ENCODE results near the gene IQCH.

IQCH gene

DNA sequence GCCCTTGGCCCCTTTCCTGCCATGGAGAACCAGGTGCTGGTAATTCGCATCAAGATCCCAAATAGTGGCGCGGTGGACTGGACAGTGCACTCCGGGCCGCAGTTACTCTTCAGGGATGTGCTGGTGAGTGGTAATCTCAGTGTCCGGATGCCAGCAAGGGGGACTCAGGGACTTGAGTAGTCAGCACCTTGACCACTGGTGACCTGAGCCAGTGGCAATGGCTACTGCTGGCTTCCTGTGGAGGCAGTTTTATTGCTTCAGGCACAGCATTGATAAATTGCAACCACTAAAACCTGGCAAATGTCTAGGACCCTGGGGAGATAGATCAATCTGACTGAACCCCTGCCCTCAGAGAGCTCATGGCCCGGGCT is 288.7 kb downstream of the IQCH start:
- peak; percentile 30 for DNase-seq

DNA sequence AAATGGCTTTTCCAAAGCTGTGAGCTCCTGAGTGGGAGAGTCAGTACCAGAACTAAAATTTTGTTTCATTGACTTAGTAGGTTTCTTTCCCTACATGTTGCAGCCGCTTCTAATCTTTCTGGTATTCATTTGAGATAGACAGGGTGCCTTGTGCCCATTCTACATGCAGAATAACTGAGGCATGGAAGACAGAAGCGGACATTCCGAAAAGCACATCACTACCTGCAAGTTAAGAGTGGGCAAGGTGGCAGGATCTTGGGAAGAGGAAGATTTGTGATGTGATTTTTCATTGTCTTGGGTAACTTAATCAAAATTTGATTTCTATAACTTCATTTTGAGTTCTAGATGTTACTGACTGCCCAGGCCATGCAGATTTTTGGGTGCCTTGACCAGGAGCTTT is 289.9 kb downstream of the IQCH start:
- DNase-seq, result no peak

DNA sequence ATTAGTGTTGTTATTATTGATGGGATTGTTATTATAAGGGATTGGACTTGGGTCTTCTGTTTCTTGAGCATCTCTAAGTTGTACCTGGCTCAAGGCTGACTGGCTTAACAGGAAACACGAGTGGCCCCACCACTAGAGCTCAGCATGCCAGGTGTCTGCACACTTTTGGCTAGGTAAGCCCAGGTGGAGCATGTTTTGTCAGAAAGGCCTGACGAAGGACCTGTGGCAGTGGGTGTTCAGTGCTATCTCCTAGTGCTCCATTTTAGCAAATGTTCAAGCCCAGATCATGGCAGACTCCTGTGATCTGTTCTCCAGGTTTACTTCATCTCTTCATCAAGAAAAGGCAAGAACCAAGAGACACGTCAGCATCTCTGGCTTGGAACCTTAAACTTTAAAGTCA is 291.3 kb downstream of the IQCH start:
- DNase-seq, result no peak

DNA sequence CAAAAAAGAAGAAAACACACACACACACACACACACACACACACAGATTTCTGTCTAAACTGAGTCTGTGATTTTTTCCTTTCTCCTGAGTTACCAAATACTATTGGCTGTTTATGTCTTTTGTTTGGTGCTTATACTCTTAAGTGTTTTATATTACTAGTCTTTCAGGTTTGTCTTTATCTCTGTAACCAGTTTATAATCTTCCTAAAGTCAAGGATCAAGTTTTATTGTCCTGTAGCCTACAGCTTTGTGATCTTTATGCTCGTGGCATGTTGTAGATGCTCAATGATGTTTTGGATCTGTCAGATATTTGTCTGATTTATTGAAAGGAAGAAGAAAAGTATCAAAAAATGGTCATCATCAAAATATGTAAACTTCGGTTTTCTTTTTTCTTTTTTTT is 292.5 kb downstream of the IQCH start:
- DNase-seq, result no peak

DNA sequence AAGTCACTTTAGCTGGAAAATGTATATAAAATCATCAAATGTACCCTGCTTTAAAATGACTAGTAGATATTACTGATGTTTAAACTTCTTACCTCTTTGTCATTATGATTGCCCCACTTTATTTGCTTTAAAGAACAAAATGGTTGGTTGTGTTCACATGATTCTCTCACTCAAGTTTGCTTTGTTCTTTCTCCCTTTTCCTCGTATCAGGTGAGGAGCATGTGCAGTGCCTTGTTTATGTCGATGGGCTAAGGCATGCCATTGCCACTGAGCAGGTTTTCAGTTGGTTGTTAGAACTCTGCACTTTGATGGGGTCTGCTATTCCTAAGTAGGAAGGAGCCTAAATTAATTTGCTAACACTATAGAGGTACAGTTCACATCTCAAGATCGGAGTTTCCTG is 293.2 kb downstream of the IQCH start:
- DNase-seq, result peak; percentile 7

DNA sequence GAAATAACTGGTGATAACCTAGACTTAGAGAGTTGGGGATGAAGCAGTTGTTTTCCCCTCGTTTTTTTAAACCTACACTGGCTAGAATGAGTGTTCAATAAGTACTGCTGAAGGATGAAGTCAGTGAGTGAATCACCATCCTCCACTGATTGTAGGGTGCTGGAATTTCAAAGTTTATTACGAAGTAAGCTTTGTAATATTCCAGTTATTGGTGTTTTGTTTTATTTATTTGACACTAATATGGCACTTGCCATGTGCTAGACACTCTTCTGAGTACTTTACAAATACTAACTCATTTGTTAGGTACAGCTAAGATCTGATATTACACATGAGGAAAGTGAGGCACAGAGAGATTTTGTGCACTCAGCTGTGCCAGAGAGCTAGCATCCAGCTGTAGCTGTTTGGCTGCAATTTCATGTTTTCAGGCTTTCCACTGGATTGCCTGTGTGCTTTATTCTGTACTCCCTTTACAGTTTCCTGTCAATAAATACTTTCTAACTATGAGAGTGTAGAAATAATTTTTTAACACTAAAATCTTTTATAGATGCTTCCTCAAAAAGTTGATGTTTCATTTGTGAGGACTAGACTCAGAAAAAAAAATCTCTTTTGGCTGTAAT is 293.8 kb downstream of the IQCH start:
- peak; percentile 60 for DNase-seq

DNA sequence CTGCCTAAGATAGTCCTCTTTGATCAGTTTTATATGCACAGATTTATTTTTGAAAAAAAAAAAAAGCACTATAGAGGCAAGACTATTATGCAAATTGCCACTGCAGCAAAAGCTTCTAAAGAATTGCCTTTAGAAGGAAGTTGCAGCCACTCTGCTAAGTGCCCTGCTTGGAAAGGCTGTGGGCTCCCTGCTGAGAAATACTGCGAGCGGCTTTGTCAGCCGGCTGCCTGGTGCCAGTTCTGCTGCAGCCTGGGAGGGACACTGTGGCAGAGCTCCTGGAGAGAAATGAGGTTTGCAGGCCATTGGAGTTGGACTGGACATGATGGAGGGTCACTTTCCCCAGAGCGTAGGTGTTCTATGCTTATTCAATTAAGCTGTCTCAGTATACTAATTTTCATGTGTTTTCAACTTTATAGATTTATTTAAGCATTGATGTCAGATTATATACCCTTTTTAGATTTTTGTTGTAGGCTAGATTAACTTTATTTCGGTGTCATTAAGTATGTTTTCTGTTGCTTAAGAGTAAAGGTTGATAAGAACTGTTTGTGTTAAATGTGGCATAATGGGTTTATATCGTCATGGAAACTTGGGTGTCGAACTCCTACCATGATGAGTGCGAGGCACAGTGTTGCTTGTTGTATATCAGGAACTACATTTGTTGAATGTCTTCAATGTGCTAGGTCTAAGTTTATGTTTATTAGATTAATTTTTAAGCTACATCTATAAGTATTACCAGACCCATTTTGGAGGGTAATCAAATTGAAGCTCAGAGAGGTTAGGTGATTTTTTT is 294.5 kb downstream of the IQCH start:
- no peak for DNase-seq

DNA sequence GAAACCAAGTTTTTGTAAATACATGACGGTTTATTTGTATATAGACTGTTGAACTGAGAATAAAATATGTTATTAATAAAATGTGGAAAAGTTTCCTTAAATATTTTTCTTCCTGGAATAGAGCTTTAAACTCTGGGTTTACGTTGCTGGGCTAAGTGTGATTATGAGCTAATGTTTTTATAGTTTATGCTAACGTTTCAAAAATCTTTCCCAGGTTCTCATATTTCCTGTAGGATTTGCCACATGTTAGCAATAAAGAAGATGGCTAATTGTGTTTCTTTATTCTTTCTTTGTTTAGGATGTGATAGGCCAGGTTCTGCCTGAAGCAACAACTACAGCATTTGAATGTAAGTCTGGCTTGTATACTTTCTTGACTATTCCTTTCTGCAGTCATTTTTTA is 295.1 kb downstream of the IQCH start:
- no peak for DNase-seq

DNA sequence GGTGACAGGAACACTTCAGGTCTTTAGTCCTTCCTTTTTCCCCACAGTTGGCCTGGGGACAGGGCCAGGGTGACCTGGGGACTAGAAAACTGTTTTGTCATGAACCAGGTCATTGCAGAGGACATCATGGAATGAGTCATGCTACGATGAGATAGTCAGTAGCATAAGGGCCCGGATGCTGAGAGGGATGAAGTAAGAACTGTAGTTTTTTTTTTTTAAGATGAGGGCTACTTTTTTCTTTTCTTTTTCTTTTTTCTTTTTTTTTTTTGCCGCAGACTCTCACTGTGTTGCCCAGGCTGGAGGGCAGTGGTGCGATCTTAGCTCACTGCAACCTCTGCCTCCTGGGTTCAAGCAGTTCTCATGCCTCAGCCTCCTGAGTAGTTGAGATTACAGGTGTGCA is 295.9 kb downstream of the IQCH start:
- peak; percentile 51 for DNase-seq

DNA sequence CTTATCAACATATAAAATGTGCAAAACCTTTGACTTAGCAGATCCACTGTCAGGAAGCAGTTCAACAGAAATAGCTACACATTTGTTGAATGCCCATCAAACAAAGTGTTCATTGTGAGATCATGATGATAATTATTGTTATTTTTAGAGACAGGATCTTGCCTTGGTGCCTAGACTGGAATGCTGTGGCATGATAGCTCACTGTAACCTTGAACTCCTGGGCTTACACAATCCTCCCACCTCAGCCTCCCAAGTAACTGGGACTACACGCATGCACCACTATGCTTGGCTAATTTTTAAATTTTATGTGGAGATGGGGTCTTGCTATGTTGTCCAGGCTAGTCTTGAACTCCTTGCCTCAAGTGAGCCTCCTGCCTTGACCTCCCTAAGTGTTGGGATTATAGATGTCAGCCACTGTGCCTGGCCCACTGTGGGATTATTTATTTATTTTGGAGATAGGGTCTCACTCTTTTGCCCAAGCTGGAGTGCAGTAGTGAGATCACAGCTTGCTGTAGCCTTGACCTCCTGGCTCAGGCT is 296.7 kb downstream of the IQCH start:
- no peak for DNase-seq
